GM12878 (cell line): ENCODE data around the gene DFFA. TPM values are rescaled to one million over a fixed set of nuclear protein-coding genes. Genes with fewer than 3 reads are reported as not detected.

Experiments
- ATAC-seq: fragments of 200-7000 bp; cut with Tn5 transposase; 3 replicates; pipeline ENCODE4 v1.9.1; 2020; ENCODE audit warnings: mild to moderate bottlenecking, moderate library complexity
- BruUV-seq: library from RNA; stranded (reverse); fragments of 400-500 nt; replicated peaks from 2 replicates; lab custom pipeline; 2021; lab: Mats Ljungman, UMichigan
- CTCF ChIA-PET: fragments of 300-600 bp; sonication (Branson Sonifier 250); formaldehyde crosslinking; extraction: SDS; loops from one replicate; lab custom pipeline; 2021; ENCODE audit warnings: inconsistent platforms; lab: Yijun Ruan, JAX
- POLR2A ChIA-PET: fragments of 350-600 bp; formaldehyde crosslinking; extraction: SDS; loops from one replicate; lab custom pipeline; 2021; ENCODE audit warnings: inconsistent platforms; lab: Charles Lee
- RAD21 ChIA-PET: fragments of 300-600 bp; sonication (Branson Sonifier 250); formaldehyde crosslinking; loops from one replicate; lab custom pipeline; 2023; ENCODE audit warnings: antibody characterized with exemption; ENCODE audit not compliant: unreplicated experiment; lab: Charles Lee
- SMC1A ChIA-PET: fragments of 300-600 bp; sonication (Branson Sonifier 250); formaldehyde crosslinking; loops from one replicate; lab custom pipeline; 2023; ENCODE audit not compliant: unreplicated experiment, uncharacterized antibody; lab: Charles Lee
- DNase-seq: peaks from one replicate; pipeline ENCODE4 v3.0.0-alpha.2; 2011; ENCODE audit warnings: low read depth, low spot score
- FAIRE-seq: peaks from 3 replicates; lab custom pipeline; 2011; peaks lifted over from hg19 to GRCh38; lab: Jason Lieb, UNC
- H2AFZ ChIP-seq: 2 replicates; pipeline ENCODE4 v1.6.0; 2011; ENCODE audit warnings: low read depth, low read length, control low read depth; ENCODE audit not compliant: control insufficient read depth
- H3K27ac ChIP-seq: 2 replicates; pipeline ENCODE4 v1.5.1; 2011; ENCODE audit warnings: control low read depth; ENCODE audit not compliant: control insufficient read depth, insufficient read depth
- H3K27me3 ChIP-seq, 2 experiments: replicated peaks in 1 of 2; 2 replicates each; pipeline versions ENCODE4 v1.6.0 to v1.6.1; 2011; ENCODE audit warnings: low read length in 1 of 2; ENCODE audit not compliant: control insufficient read depth in 2 of 2, insufficient read depth in 2 of 2
- H3K36me3 ChIP-seq, 2 experiments: 2 replicates each; pipeline ENCODE4 v1.5.1; 2011; ENCODE audit warnings: low read length in 1 of 2; ENCODE audit not compliant: control insufficient read depth in 2 of 2, insufficient read depth in 2 of 2
- H3K4me1 ChIP-seq: 2 replicates; pipeline ENCODE4 v1.6.1; 2011; ENCODE audit warnings: mild to moderate bottlenecking, low read length, moderate library complexity, mixed read lengths; ENCODE audit not compliant: control insufficient read depth, insufficient read depth
- H3K4me2 ChIP-seq: 2 replicates; pipeline ENCODE4 v1.6.0; 2011; ENCODE audit warnings: control low read depth; ENCODE audit not compliant: control insufficient read depth, insufficient read depth
- H3K4me3 ChIP-seq: fragments of 200-600 bp; sonication (generic); 2 replicates; pipeline ENCODE4 v1.5.1; 2016
- H3K79me2 ChIP-seq: 2 replicates; pipeline ENCODE4 v1.6.0; 2011; ENCODE audit warnings: low read length; ENCODE audit not compliant: control insufficient read depth, insufficient read depth
- H3K9ac ChIP-seq: 2 replicates; pipeline ENCODE4 v1.8.0; 2011; ENCODE audit warnings: low read length, control low read depth, mixed read lengths; ENCODE audit not compliant: control insufficient read depth, insufficient read depth
- H3K9me3 ChIP-seq: replicated peaks from 3 replicates; pipeline ENCODE4 v1.5.1; 2011; ENCODE audit warnings: mild to moderate bottlenecking, low read length; ENCODE audit not compliant: control insufficient read depth, insufficient read depth
- H4K20me1 ChIP-seq: 2 replicates; pipeline ENCODE4 v1.6.0; 2011; ENCODE audit not compliant: control insufficient read depth, insufficient read depth
- EP300 ChIP-seq, 2 experiments: fragments of 150-350 bp in 1 of 2; IDR thresholded peaks; 2 replicates each; pipeline ENCODE4 v1.6.1; 2011 to 2012; ENCODE audit warnings: low read depth in 2 of 2, low read length in 2 of 2, borderline replicate concordance in 1 of 2, improper control_type of control experiment in 1 of 2, inconsistent platforms in 1 of 2; ENCODE audit not compliant: control insufficient read depth in 1 of 2
- IKZF1 ChIP-seq: fragments of 450-650 bp; conservative IDR thresholded peaks from 2 replicates; pipeline ENCODE4 v1.6.1; 2017; ENCODE audit warnings: antibody characterized with exemption, mild to moderate bottlenecking
- IKZF2 ChIP-seq, 2 experiments: fragments of 450-650 bp; IDR thresholded peaks; 2 replicates each; pipeline ENCODE4 v1.6.1; 2017; ENCODE audit warnings: mild to moderate bottlenecking in 2 of 2, moderate library complexity in 2 of 2
- MTA2 ChIP-seq: fragments of 450-650 bp; IDR thresholded peaks from 2 replicates; pipeline ENCODE4 v1.6.1; 2016; ENCODE audit warnings: low read depth, mild to moderate bottlenecking, moderate library complexity
- MTA3 ChIP-seq: IDR thresholded peaks from 2 replicates; pipeline ENCODE4 v1.6.1; 2012; ENCODE audit warnings: low read length, inconsistent platforms, borderline replicate concordance
- PKNOX1 ChIP-seq: fragments of 450-650 bp; IDR thresholded peaks from 2 replicates; pipeline ENCODE4 v1.6.1; 2016; ENCODE audit warnings: mild to moderate bottlenecking
- POLR2AphosphoS5 ChIP-seq: IDR thresholded peaks from 2 replicates; pipeline ENCODE4 v1.6.1; 2011; ENCODE audit warnings: mild to moderate bottlenecking, low read length, inconsistent platforms
- POU2F2 ChIP-seq: IDR thresholded peaks from 3 replicates; pipeline ENCODE4 v1.6.1; 2011; ENCODE audit warnings: low read depth, mild to moderate bottlenecking, low read length, borderline replicate concordance
- RELA ChIP-seq: fragments of 450-650 bp; IDR thresholded peaks from 2 replicates; pipeline ENCODE4 v1.8.0; 2014; ENCODE audit warnings: borderline replicate concordance; ENCODE audit not compliant: partially characterized antibody
- RUNX3 ChIP-seq: IDR thresholded peaks from 2 replicates; pipeline ENCODE4 v1.6.1; 2012; ENCODE audit warnings: low read length, inconsistent platforms
- SP1 ChIP-seq: IDR thresholded peaks from one replicate; pipeline ENCODE4 v1.6.1; 2011; ENCODE audit warnings: low read depth, low read length
- SPI1 ChIP-seq: IDR thresholded peaks from 2 replicates; pipeline ENCODE4 v1.6.1; 2011; ENCODE audit warnings: low read depth, mild to moderate bottlenecking, low read length, moderate library complexity, borderline replicate concordance; ENCODE audit not compliant: insufficient read depth
- ZNF687 ChIP-seq: fragments of 450-650 bp; IDR thresholded peaks from 2 replicates; pipeline ENCODE4 v1.6.1; 2017; ENCODE audit warnings: mild to moderate bottlenecking, moderate library complexity
- WGBS: methylation state at CpG from one replicate; pipeline ENCODE4 v1.1.6; 2016; ENCODE audit warnings: low lambda C conversion rate; ENCODE audit not compliant: insufficient replicate concordance, insufficient coverage; ENCODE audit errors: missing lambda C conversion rate; 5-methylcytosine and 5-hydroxymethylcytosine counted together
- in situ Hi-C: fragments of 300-500 bp; cut with MboI; formaldehyde crosslinking; loops from 9 replicates; pipeline ENCODE4 v1.14.3; 2018; ENCODE audit warnings: mixed read lengths
- intact Hi-C: fragments of 100-400 bp; cut with micrococcal nuclease; formaldehyde crosslinking; loops from one replicate; pipeline ENCODE4 v1.14.2; 2022; ENCODE audit not compliant: unreplicated experiment
- polyA plus RNA-seq, 11 experiments: library from polyadenylated mRNA; depleted of rRNA in 4 of 11; unstranded in 6 of 11; stranded (reverse) in 5 of 11; fragments of >200 nt; fragmentation: Nextera tagmentation in 4 of 11; fragmentation: Illumina TruSeq in 1 of 11; extraction: Ambion mirVana in 4 of 11; extraction: Trizol in 1 of 11; gene quantifications; 1 replicate in 1 of 11; 2 replicates in 10 of 11; pipeline versions ENCODE4 v1.2.1 to v1.2.3, GENCODE V29; 2011 to 2016; ENCODE audit warnings: inconsistent platforms in 2 of 11, missing spikeins in 2 of 11, low read depth in 1 of 11
- total RNA-seq, 4 experiments: library from RNA; depleted of rRNA in 3 of 4; stranded (reverse); fragments of >200 nt in 3 of 4; fragmentation: Illumina TruSeq in 1 of 4; extraction: Trizol in 1 of 4; gene quantifications; 2 replicates each; pipeline versions ENCODE4 v1.2.1 to v1.2.3, GENCODE V29; 2013 to 2021

DFFA gene
- total and polyA plus RNA-seq, 10 of the 15 experiments (the other 5 are each of a cell fraction or from before 2014, with no cell fraction given), result 37.4 to 83.8 (median 52.4) TPM

GRCh38 chr1:10515301-10515975 is 43.1 kb upstream of the DFFA start:
- ChIA-PET RAD21 (no interaction called here), CTCF (interaction anchor here (1.0 to 1.1 kb wide), 2 partner anchors 22 to 75 kb away, joined by 3 to 4 read pairs; no protein-coding TSS in a partner anchor), SMC1A (interaction anchor here (0.6 to 3.5 kb wide), 2 partner anchors 8 to 19 kb away, joined by 3 to 21 read pairs; no protein-coding TSS in a partner anchor), POLR2A (no interaction called here)
- no peaks in the 10 kb centered on the region for H3K9me3 ChIP-seq
- no peaks in the 10 kb centered on the region; the same call in 1 of the 2 replicates for H4K20me1 ChIP-seq
- DNase-seq (no peak), ATAC-seq (peak; percentile 34), FAIRE-seq (no peak)
- H3K4me2 ChIP-seq, result peak overlapping the region; percentile 9
- no peak overlapping the region for H2AFZ ChIP-seq
- no peaks in the 10 kb centered on the region for H3K27me3 ChIP-seq
- H3K4me3 ChIP-seq, result no peak overlapping the region
- peaks cover 56% of the 10 kb centered on the region for H3K79me2 ChIP-seq
- WGBS, result 64% methylated on average over 10 of the region's 10 CpGs
- BruUV-seq, result no TSS peak
- peaks cover 60% of the 10 kb centered on the region for H3K4me1 ChIP-seq
- H3K36me3 ChIP-seq, result peaks cover 0 to 5% of the 10 kb centered on the region in 2 experiments; a peak in 2 of 4 replicates
- peak overlapping the region; percentile 86 for H3K27ac ChIP-seq
- in situ Hi-C loops (no loop called here), intact Hi-C loops (loop anchor here (2.0 to 10.0 kb wide), 2 partner anchors 351 to 449 kb away; no protein-coding TSS in a partner anchor)
- TF ChIP-seq MTA2, result peak; percentile 18; the same call in 1 of the 2 replicates
- TF ChIP-seq ZNF687, result peak; percentile 57; the same call in 1 of the 2 replicates
- TF ChIP-seq MTA3, result no peak
- peak; percentile 95 for TF ChIP-seq SPI1
- peak; percentile 31; the same call in 1 of the 3 replicates for TF ChIP-seq POU2F2
- TF ChIP-seq POLR2AphosphoS5, result peak; percentile 53
- TF ChIP-seq IKZF2 (IDR thresholded peaks at IDR 0.05), result peak; percentile 21 to 44; a peak in 1 of 4 replicates
- TF ChIP-seq IKZF1, result peak; percentile 29; the same call in 1 of the 2 replicates
- no peak for TF ChIP-seq SP1
- TF ChIP-seq PKNOX1, result peak; percentile 59; the same call in 1 of the 2 replicates
- TF ChIP-seq RUNX3, result peak; percentile 69
- no peak for TF ChIP-seq RELA
- 0 out of 4 replicates have a peak, but pooled peaks of 1 of the 2 experiments have one; percentile 27 for TF ChIP-seq EP300 (IDR thresholded peaks at IDR 0.05; ENCODE audit: borderline replicate concordance in 1 of 2, control insufficient read depth in 1 of 2, low read depth in 2 of 2, low read length in 2 of 2)
- peak overlapping the region; percentile 39 for H3K9ac ChIP-seq
